AG09319 (cell line): ENCODE results near the gene TFEB.

Source experiments
- DNase-seq: peaks from one replicate; pipeline ENCODE4 v3.0.0-alpha.2; 2010; ENCODE audit warnings: low read depth; ENCODE audit errors: extremely low read depth
- TF ChIP-seq, protein P1 (sequence below): IDR thresholded peaks from 2 replicates; pipeline ENCODE4 v1.5.1; 2011; ENCODE audit warnings: low read depth, mild to moderate bottlenecking, inconsistent platforms, low read length, moderate library complexity

The TFEB gene

DNA sequence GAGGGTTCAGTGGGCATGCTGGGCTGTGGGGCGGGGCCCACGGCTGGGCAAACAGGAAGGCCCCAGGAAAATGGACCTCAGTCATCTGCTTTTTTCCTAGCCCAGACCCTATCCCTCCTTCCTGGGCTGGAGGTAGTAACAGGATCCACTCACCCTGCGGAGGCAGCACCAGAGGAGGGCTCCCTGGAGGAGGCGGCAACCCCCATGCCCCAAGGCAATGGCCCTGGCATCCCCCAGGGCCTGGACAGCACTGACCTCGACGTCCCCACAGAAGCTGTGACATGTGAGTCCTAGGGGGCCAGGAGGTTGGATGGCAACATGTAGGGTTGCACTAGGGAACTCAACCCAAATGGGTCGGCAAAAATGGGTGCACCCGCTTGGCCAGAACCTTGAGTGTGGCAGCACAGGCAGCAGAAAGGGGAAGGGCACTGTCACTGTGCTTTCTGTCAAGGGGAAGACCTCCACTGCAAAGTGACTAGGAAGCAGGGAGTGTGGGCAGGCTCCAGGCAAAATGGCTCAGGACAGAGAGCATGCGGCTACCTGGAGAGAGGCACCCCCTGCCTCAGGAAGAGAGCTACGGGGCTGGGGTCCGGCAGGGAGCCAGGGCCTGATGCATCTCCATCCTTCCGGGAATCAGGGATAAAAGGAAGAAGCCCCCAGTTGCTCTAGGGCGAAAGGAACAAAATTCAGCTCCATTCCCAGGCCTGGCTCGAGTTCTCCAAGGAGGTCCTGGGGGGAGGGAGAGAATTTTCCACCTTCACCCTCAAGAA is 89.2 kb downstream of the TFEB start:
- DNase-seq = no peak
- TF ChIP-seq, protein P1, sequence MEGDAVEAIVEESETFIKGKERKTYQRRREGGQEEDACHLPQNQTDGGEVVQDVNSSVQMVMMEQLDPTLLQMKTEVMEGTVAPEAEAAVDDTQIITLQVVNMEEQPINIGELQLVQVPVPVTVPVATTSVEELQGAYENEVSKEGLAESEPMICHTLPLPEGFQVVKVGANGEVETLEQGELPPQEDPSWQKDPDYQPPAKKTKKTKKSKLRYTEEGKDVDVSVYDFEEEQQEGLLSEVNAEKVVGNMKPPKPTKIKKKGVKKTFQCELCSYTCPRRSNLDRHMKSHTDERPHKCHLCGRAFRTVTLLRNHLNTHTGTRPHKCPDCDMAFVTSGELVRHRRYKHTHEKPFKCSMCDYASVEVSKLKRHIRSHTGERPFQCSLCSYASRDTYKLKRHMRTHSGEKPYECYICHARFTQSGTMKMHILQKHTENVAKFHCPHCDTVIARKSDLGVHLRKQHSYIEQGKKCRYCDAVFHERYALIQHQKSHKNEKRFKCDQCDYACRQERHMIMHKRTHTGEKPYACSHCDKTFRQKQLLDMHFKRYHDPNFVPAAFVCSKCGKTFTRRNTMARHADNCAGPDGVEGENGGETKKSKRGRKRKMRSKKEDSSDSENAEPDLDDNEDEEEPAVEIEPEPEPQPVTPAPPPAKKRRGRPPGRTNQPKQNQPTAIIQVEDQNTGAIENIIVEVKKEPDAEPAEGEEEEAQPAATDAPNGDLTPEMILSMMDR = no peak

DNA sequence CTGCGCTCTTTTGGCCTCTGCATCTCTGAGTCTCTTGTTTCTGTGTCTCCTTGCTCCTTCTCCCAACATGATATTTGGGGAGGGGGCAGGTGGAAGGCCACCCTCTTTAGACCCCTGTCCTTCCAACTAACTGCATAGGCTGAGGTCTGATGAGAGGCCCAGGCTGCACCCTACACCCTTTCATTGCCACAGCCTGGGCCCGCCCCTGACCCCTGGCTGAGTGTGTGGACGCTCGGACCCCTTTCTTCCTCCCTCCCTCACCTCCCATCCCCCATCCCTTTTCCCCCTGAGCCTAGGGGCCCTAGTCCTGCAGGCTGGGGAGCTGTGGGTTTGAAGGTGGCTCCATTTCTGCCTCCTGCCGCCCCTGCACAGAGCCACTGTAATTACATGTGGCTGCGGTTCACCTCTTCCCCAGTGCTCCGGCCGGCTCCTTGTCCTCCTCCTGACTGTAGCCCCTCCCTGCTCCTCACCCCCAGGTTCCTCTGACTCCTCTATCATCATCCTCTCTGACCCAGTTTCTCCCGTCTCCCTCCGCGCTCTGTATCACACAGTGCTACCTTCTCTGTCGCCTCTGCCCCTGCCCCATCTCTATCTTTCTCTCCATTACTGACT is 90.3 kb downstream of the TFEB start:
- TF ChIP-seq, protein P1 = no peak
- DNase-seq = no peak

DNA sequence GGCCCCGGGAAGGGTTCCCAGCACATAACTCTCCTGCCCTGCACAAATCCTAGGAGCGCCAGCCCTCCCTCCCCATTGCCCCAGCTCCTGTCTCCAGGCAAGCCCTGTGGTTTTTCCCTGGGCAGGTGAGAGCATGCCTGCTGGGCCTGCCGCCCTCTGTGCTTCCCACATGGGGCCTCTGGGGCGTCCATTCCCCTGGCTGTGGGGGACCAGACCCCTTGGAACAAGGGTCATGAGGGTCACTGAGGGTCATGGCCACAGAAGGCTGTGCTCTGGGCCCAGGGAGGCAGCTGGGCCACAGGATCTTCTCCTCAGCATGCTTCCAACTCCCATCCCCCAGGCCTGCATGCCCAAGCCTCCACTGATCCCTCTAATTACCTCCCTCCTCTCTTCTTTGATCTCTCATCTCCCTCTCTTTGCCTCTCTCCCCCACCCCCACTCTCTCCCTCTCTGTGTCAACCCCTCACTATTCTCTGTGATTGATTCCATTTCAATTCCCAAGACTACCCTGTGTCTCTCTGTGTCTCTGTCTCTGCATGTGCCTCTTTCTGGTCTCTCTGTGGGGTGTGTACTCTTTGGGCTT is 91.0 kb downstream of the TFEB start:
- TF ChIP-seq, protein P1 = no peak

DNA sequence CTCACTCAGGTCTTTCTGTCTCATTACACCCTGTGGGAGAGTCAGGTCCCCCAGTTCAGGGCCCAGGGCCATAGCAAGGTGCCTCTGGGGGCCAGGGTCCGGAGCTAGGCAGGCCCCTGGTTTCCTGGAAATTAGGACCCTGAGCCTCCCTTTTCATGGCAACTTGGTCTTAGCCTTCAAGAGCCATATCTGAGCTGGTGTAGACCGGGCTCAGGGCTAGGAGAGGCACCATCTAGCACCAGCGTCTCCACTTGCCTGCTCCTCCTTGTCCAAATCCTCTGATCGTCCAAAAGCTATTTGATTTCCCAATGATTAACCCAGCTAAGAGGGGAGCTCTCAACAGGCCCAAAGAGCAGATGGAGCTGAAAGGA is 91.5 kb downstream of the TFEB start:
- no peak for DNase-seq
- TF ChIP-seq, protein P1 = no peak

More for the DNA sequence above, 91.0 kb downstream of the TFEB start:
- DNase-seq = no peak

DNA sequence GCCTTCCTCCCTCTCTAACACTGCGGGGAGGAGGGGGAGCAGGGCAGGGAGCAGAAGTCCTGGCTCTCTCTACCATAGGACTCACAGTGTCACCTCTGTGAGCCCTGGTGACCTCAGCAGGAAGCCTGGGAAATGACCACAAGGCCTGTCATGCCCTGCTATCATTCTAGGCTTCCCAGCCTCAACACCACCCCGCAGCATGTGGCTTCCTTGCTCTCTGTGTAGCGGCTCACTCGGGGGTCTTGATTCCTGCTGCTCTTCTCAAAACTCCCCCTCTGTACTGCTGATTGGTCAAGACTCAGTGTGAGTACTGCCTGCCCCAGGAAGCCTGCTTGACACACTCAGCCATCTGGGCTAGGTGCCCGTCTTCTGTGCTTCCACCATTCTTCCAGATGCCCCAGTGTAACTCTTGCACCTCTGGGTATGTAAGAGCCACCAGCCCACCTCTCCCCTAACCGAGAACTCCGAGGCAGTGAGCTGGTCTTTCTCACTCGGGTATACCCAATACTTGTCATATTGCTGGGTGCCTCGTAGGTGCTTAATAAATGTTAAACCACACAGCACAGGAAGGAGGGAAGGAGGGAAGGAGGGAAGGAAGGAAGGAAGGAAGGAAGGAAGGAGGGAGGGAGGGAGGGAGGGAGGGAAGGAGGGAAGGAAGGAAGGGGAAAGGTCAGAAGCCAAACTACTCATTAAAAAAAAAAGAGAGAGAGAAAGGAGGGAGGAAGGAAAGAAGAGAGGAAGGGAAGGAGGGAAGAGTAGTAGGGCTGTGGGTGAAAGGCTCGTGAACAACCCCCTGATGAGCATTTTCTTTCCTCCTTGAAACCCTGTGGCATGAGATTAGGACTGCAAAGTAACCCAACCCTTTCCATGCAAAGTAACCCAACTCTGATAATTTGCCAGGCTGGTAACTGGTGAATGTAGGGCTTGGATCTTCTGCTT is 92.2 kb downstream of the TFEB start:
- DNase-seq = no peak
- TF ChIP-seq, protein P1 = no peak

DNA sequence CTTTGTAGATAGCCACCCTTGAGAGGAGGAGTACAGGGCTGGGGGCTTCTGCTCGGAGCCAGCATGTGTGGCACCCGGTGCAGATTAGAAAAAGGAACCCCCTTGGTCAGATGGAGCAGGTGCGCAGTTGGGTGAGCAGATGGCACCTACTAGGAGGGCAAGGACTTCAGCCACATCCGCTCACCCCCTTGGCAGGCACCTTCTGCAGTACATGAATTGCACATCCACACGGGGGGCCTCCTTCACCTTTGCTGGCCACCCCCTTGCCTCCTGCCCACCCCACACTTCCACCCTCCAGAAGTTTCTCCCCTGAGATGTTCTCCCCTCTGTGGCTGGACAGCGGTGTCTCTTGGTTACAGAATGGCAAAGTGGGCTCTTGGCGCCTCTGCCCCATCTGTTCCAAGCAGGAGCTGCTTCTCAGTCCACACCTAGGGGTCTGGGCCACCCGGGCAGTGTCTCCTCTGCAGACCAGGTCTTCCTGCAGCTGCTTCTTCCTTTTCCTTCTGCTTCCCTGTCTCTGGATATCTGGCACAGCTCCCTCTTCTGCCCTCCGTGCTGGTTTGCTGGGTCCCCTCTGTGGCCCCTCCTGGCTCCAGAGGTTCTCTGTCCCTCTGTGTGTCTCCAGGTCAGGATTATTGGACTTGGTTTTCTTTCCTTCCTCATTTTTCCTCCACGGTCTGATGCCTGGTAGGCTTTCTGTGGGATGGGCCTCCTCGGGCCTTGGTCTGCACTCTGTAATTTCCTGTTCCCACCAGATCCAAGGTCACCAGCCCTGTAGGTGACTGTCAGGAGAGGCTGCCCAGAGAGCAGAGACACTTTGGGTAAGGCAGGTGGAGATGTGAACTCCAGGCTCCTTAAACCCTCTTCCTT is 93.1 kb downstream of the TFEB start:
- TF ChIP-seq, protein P1 = no peak
- DNase-seq = no peak
